Stimulated activated CD4-positive, alpha-beta T cell treated with anti-CD3 and anti-CD28 coated beads, Interleukin-4, amount 100 ng/mL, for 1 hour (primary cell): ENCODE results near the gene NAB1.

Experiments
- DNase-seq: peaks from one replicate; pipeline ENCODE4 v3.0.0-alpha.2; 2020

NAB1 gene

DNA sequence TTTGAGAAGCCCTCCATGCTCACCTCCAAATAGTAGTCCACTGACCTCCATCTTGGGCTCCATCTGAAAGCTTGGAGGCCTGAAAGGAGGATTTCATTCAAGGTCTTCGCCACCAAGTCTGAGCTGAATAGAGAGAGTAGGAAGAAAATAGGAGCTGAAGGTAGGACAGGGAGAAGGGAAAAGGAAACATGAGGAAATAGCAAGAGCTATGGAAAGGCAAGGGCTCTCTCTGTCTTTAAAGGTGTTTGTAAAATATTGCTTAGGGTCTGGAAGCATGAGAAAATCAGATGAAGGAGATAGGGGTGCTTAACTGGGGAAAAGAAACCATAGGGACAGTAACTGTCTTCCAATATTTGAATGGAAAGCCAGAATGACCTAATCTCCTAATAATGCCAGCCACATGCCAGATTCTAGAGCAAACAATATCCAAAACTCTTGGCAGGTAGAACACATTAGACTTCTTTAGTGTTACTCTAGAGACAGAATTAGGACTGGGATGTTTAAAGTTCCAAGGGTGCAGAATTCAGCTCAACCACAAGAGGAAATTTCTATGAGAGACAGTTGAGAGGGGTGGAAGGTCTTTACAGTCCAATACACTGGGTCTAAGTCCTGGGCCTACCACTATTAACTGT, 67.4 kb downstream of the NAB1 start:
- no peak for DNase-seq

DNA sequence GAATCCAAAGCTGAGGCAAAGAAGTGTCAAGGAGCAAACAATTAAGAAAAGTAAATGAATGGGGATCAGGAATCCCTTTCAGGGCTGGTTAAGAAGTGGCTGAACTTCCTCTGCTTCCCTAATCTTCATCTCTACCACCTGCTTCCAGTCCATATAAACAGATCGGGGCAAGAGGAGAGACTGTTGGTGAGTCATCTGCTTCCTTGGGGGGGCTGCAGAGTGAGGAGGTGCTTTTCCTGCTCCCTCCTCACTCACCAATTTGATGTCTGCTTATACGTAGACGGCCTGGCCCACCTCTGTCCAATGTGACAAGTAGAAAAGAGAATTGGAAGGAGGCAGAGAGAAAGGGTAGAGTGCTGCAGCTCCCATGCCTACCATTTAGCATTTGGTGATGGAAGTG, 68.4 kb downstream of the NAB1 start:
- no peak for DNase-seq

DNA sequence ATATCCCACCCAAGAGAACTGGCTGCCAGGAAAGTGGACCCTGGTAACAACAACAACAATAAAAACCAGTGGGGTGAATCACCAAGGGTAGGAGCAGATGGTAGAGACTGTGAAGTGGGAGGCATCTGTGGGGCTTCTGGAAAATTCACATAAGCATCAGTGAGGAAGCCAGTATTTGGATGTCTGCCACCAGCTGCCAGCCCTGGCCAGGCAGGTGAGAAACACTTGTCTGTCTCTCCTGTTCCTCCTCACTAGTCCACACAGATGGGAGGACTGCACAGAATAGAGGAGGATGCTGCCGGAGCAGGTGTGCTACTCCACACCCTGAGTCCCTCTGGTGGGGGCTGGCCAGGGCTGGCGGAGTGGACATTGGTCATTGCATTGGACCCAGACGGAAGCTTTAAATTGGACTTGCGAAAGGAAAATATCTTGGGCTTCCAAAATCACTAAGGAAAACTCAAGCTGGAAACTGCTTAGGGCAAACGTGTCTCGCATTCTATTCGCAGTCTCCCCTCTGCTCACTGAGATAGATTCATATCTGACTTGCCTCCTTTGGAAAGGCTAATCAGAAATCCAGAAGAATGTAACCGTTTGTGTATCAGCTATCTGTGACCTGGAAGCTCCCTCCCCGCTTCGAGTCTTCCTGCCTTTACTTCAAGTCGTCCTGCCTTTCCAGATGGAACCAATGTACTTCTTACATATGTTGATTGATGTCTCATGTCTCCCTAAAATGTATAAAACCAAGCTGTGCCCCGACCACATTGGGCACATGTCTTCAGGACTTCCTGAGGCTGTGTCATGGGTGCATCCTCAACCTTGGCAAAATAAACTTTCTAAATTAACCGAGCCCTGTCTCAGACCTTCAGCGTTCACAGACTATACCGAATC, 69.1 kb downstream of the NAB1 start:
- peak; percentile 23 for DNase-seq

DNA sequence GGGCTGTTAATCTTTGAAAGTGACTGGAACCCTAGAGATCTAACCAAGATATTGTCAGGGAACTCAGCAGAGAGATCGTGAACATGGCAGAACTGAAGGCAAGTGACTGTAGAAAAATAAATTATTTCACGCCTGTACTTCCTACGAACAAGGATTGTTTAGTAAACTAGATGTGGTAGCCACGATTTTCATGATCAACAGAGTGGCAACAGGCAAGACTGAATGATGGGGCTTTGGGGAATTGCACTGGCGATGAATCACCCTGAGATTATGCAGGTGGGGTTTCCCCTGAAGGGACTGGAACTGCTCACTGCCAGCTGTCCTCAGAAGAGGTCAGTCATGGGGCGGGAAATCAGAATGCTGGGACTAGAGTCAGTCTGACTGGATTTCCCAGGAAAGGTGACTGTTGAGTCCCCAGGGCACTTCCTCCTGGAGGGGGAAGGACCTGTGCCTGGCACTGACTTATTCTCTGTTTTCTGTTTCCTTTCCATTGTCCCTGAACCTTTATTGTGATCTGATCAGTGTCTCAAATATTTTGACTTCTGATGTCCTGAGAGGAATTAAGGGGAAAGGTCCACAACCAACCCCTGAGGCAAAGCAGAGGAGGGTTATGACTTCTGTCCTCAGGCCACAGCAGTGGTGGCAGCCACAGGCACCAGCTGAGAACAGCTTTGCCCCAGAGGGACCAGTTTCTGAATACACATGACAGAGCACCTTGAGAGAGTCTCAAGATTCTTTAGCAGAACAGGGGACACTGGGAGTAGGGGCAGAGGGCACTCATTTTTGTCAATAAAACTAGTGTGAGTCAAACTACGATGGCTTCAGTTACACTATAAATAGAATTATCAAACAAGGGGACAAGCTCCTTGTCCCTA, 70.0 kb downstream of the NAB1 start:
- DNase-seq: peak; percentile 60

DNA sequence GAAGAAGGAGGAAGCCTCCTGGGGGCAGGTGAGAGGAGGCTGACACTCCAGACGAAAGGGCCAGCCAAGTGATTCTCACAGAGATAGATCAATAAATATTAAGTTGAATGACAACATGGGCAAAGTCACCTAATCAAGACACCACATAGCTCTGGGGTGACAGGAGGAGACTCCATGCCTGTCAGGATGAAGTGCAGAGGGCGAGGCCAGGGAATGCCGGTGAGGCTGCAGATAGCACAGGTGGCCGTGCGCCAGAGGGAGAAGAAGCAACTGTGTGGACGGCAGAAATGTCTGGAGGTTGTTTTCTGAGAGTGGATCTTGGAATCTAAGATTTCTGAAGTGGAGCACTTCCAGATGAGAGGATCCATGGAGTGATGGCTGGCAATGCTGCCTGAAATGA, 71.4 kb downstream of the NAB1 start:
- DNase-seq: no peak

DNA sequence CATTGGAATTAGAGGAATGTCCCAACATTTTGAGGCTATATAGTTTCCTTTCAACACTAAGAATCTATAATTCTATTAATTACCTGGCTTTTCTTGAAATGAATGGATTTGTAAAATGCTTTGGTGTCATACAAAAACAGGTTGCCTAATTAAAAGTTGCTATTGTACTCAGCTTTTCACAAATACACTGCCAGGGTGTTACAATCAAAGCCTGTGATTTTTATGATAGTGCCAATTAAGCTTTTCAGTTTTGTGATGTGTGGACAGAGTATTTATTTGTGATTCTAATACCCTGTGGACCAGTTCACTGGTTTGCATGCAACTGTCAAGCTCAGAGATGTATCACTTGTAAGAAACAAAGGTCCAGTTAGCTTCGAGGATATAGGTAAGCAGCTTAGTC, 71.8 kb downstream of the NAB1 start:
- DNase-seq: no peak

DNA sequence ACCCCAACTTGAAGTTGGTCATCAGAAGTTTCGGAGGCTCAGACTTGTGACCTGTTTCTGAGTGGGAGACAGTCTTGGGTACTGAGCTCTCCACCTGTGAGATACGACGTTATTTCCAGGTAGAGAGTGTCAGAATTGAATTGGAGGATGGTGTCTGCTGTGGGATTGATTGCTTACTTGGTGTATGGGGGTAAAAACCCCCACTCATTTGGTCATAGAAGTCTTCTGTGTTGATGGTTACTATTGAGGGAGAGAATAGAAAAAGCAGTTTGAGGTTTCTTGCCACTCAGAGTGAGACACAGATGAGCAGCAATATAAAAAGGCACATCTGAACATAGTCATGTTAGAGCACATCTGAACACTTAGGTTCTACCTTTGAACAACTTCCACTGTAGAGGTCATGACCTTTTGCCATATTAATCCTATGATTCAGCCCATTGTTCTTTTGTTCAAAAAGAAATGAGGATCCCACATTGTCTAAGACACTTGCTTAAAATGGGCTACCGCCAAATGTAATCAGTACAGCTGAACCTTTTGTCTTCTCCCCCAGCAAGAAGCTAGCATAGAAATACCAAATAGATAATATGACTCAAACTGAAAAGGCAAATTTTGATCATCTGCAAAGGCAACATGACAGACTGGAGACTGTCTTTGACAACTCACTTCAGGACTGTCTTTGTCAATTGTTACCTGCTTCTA, 73.3 kb downstream of the NAB1 start:
- no peak for DNase-seq

DNA sequence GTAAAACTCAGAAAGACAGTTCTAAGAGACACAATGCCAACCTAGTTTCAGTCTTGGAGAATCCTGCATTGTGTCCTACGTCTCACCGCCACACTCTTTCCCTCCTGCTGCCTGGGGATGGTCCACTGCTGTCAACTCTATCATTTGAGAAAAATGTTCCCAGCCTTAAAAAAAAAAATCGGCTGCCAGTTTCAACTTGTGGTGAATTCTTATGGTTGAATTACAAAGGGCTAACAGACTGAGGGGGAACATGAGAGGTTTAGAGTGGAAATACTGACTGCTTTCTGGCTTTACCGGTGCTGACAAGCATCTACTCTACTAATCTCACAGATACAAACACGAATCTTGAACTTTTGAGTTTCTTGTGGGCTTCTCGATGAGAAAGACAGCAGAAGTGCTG, 74.0 kb downstream of the NAB1 start:
- DNase-seq: no peak

DNA sequence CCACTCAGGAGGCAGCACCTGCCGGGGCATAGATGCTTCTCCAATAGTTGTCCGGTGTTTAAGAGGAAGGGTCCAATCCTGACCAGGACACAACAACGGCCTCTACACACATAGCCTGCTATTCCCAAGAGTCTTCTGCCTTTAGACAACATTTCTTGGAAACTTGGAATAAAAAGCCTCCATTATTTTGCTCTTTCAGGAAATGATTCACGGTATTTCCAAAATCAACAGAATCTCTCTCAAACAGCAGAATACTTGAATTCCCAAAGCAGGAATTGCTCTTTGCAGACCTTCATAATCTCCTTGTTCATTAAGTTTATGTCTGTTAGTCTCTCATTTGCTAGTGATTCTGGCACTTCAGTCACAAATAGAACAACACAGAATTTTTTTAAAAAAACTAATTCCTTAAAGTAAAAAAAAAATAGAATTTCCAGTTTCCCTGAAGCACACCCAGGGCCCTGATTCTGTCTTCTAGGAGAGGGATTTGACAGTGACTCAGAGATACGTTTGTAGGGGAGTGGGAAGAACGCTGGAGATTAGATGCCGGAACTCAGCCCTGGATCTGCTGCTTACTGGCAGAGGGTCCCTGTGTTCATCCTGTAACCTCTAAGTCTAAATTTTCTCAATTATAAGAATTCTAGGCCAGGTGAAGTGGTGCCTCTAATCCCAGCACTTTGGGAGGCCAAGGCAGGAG, 74.7 kb downstream of the NAB1 start:
- DNase-seq: no peak

DNA sequence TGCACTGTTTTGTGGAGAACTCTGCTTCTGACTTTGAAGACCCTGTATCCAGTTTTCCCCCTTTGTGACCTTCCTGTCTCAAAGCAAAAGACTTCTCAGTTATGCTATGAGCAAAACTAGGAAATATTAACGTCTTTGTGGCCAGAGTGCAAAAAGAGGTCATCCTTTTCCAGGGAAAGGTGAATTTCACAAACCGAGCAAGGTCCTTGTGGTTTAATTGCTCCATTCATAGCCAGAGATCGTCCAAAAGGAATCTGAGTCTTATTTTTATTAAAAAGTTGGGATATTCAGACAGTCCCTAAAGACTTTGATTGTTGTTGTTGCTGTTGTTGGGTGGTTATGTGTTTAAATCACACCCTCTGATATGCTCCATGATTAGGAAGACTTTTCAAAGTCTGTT, 77.4 kb downstream of the NAB1 start:
- no peak for DNase-seq

DNA sequence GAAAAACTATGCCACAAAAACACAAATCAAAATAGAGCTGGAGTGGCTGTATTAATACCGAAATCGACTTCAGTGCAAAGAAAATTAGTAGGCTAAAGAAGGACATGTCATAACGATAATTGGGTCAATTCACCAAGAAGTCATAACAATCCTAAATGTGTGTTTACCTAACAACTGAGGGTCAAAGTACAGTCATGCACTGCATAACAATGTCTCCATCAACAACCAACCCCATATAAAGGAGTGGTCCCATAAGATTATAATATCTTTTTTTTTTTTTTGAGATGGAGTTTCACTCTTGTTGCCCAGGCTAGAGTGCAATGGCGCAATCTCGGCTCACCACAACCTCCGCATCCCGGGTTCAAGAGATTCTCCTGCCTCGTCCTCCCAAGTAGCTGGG, 87.5 kb downstream of the NAB1 start:
- DNase-seq: no peak

DNA sequence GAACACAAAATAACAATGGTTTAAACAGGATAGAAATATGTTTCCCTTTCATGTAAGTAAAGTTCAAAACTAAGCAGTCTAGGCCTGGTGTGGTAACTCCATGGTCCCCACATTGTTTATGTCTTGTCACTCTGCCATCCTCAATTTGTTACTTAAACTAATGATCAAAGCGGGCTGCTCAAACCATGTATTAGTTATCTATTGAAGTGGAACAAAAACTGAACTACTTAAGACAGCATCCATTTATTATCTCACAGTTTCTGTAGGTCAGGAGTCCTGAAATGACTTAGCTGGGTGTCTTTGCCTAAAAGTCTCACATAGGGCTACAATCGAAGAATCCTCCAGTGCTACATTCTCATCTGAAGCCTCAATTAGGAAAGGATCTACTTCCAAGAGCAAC, 91.6 kb downstream of the NAB1 start:
- DNase-seq: no peak
